Measurements from ENCODE around the gene ADRB2.

The ADRB2 gene

DNA sequence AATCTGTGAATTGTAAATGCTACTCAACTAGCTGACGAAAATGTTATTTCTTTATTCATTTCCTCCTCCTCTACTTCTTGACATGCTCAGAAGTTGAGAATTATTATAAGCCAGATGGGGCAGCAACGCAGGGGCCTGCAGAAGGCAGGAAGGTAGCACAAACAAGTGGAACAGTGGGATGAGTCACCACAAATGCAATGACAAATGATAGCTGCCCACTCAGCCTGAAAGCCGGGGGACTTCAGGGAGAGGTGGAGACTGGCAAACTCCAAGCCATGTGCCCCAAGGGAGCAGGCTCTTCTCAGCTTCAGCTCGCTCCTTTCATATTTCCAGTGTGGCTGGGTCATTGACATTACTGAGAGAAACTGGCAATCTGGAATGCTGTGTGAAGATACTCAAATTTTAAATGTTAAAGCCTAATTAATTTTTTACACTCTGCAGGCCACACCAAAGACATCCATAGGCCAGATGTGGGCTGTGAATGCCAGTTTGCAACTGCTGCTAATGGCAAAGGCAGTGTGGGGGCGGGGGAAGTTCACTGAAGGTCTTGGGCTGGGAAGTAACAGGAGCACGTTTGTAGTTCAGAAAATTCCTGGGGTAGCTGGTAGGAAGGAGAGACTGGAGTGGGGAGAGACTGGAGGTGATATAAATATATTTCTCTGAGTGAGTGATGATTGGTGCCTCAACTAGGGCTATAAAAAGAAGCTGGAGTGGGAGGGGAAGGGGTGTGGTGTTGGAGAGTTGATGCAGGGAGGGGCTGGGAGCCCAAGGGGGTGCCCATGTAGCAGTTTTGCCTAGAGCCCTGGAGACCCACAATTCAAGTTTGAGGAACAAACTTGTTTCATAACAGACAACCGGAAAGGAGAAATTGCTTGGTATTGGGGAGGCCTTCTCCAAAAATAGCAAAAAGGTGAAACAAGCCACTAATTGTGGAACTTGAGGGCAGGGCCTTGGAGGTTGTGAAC is 20.8 kb upstream of the ADRB2 start:
- no peak for DNase-seq (ENCODE audit: low spot score)

DNA sequence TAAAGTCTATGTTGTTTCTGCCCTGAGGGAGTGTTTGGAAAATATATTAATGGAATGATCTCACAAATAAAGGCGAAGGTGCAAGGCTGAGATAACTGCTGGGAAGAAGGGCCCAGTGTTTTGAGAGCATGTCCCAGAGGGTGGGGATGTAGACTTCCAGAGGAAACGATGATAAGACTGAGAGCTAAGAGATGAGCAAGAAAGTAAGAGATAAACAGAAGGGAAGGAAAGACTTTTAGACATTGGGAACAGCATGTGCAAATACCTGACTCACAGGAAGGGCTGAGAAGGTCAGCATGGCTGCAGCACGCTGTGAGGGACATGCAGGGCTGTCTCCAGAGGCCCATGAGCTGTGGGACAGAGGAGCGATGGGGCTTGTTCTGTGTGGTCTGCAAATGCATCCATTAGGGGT is 19.9 kb upstream of the ADRB2 start:
- no peak for DNase-seq (ENCODE audit: low spot score)

DNA sequence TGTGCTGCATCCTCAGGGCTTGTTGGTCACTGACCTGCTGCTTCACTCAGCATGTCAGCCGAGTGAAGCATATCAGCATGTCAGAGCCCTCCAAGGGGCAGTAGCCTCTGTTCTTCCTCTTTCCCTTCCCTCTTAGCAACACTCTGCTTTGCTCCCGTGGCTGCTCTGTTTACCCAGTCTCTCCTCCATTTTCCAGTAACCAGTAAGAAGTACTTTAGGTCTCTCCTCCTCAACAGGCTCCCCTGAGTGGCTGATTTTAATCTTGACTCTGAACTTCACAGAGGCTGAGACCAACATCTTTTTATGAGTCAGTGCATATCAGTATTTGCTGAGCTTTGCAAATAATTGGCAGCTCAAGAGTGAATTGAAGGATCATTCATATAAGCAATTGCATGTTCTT is 18.6 kb upstream of the ADRB2 start:
- no peak for DNase-seq (ENCODE audit: low spot score)

DNA sequence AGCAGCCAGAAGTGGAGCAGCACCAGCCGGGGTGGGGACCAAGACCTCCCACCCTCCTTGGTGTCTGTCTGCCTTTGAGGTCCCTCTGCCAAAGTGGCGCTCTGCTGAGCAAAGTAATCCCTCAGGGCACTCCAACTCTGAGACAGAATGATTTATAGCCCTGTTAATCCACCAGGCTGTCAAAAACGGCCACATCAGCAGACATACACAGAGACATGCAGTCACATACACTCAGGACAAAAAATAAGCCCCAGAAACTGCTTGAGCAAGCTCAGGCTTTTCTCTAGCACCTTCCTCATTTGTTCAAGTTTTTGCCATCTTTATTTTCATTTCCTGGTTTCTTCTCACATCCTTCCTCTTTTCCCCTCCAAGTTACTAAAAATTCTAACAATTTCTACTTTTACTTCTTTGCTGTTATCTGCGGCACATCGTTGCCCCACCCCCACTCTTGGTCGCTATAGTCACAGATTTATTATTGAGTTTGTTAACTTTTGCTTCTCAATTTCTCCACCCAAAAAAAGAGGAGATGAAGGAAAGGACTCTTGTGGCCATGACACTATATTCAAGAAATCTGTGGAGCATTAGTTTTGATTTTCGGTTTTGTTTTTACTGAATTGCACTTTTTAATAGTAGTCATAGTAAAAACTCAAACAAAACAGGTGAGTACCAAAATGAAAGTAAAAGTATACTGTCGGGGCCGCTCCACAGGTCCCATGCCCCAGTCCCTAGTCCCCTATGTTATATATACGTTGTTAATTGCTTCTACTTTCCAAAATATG is 17.4 kb upstream of the ADRB2 start:
- no peak for DNase-seq (ENCODE audit: low spot score)

DNA sequence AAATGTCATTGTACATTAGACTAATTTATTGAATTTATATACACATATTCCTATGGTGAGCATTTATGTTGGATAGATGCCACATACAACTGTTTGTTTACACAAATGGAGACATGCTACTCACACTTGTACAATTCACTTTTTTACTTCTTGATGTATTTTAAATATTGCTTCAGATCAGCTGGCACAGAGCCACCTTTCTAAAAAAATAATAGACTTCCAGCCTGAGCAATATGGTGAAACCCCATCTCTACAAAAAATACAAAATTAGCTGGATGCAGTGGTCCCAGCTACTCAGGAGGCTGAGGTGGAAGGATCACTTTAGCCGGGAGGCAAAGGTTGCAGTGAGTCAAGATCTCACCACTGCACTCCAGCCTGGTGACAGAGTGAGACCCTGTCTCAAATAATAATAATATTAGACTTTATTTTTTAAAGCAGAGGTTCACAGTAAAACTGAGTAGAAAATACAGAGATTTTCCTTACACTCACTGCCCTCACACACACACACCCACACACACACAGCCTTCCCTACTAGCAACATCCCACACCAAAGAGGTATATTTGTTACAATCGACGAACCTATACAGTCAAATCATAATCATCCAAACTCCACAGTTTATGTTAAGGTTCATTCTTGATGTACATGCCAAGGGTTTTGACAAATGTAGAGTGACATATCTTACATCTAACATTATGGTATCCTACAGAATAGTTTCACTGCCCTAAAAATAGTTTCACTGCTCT is 16.5 kb upstream of the ADRB2 start:
- DNase-seq (ENCODE audit: low spot score), result no peak

DNA sequence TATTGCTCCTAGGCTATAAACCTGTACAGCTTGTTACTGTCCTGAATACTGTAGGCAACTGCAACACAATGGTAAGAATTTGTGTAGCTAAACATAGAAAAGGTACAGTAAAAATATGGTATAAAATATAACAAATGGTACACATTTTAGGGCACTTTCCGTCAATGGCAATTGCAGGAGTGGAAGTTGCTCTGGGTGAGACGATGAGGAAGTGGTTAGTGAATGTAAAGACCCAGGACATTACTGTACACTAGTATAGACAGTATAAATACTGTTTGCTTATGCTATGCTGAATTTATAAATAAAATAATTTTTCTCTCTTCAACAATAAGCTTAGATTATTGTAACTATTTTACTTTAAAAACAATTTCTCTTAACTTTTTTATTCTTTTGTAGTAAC is 15.6 kb upstream of the ADRB2 start:
- DNase-seq (ENCODE audit: low spot score), result no peak

DNA sequence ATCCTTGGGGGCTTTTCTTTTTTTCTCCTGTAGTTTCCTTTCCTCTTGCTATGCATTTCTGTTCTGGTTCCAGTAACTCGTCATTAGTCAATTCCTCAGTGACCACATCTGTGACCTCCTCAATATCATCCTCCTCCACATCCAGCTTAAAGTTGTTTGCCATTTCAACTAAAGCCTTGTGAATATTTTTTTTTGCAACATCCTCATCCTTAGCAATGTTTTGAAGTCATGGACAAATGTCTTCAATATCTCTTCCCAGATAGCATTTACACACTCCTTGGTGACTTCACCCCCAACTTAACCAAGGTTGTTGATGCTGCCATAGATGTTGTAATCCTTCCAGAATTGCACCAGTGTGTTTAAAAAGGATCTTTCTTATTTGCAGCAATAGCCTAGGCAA is 14.7 kb upstream of the ADRB2 start:
- DNase-seq (ENCODE audit: low spot score), result no peak

DNA sequence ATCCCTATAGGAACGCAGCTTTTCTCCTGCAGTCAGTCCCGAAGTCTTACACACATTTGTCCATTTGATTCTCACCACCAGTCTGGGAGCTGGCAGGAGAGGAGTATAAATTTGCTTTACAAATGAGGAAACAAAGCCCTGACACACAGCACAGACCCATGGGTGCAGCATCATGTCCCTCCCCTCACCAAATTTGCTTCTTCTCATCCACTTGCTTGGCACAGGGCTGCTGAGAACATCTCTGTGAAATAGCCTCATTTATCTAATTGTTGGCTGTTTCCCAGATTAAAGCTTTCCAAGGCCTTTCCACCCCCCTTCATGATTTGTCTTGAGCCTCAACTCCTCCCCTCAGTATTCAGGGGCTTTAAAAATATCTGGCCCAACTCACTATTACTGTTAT is 11.3 kb upstream of the ADRB2 start:
- no peak for DNase-seq (ENCODE audit: low spot score)

DNA sequence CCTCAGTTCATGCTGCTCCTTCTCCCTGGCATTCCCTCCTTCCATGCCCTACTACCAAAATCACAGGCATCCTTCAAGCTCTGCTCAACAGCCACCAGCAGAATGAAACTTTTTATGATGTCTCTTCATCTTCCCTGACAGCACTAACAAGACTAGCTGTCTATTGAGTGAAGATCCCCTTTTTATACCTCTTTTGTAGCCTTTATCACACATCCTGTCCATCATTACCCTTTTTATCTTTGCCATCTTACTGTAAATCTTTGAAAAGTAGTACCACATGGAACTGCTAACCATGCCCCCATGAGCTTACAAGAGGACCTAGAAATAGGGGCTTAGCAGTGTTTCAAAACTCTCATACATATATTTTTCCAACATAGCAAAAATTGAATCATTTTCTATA is 10.8 kb upstream of the ADRB2 start:
- no peak for DNase-seq (ENCODE audit: low spot score)

DNA sequence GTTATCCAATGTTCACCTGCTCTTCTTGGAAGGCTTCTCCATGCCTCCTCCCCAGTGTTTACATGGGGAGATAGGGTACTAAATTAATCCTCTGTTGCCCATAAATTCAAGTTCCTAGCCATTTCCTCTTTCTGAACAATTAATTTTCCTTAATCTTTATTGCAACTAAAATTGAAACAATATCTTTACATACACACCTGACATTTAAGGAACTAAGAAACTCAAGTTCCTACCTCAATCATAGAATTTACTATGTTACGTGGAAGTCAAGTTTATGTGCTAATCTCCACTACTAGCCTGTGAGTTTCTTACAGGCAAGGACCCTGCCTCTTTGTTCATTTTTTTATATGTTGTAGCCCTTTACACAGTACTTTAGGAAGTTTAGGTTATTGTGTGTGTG is 10.1 kb upstream of the ADRB2 start:
- no peak for DNase-seq (ENCODE audit: low spot score)

DNA sequence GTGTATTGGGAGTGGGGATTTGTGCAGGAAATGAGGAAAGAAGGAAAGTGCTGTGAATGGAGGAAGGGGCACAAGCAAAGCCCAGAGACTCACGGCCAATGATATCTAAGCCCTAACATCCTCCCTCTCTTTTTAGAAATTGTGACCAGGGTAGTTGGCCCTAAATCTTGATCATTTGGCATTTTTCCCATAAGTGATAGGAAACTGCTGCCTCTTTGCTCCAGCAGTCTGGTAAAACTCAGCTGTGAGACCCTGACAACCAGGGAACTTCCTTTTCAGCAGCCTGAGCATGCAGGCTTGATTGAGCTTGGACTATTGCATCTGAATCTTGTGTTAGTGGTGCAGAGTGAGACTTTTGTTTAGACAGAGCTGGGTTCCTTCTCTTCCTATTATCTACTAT is 9.6 kb upstream of the ADRB2 start:
- no peak for DNase-seq (ENCODE audit: low spot score)

DNA sequence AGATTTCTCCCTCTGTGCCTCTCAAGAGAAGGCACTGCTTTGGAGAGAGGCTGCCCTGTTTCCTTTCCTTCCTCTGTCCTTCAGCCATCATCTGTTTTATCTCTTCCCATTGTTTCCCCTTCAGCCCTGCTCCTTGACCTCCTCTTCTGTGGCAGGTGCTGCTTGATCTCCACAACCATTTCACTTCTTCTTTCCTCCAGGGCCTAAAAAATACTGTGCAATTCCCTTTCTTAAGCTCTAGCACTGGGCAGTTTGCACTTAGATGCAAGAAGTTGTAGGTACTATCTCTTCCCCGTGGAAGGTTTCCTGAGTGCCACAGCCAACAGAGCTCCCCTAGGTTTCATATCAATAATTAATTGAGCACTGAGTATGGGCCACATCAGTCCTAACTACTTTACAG is 8.8 kb upstream of the ADRB2 start:
- DNase-seq (ENCODE audit: low spot score), result no peak

DNA sequence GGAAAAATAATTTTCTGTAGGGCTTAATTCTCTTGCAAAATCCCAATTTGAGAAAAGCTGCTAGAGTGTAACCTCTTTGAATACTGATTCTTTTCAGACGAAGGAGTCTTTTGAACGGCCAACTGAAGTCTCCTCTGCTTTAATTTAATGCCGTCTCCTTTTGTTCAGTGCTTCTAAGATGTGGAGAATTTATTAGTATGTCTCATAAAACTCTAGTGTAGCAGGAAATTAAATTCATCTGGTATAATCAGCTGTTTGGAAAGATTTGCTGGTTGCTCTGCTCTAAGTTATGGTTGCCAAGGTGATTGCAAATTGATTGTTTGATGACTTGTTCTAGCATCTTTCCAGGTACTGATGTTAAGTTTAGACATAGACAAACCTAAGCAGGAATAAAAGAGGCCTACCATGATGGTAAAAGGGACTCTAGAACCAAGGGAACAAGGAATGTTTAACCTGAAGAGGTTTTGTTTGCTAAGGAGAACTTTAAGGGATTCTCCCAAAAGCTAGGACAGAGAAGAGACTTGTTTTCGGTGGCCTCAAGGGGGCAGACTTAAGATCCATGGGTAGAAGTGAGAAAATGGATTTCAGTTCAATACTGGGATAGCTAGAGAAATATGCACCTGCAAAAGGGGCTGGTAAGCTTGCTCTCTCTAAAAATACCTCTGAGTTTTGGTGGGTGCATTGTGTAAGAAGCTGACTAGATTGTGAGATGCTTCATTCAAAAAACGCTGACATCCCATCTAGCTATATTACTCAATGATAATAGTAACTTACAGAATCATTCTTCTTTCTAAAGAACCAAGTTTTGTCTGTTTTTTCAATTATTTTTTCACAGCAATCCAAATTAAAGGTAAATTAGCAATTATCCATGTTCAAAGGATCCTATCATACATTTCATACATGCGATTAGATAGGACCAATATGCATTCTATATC is 5.7 kb upstream of the ADRB2 start:
- DNase-seq (ENCODE audit: low spot score), result no peak

DNA sequence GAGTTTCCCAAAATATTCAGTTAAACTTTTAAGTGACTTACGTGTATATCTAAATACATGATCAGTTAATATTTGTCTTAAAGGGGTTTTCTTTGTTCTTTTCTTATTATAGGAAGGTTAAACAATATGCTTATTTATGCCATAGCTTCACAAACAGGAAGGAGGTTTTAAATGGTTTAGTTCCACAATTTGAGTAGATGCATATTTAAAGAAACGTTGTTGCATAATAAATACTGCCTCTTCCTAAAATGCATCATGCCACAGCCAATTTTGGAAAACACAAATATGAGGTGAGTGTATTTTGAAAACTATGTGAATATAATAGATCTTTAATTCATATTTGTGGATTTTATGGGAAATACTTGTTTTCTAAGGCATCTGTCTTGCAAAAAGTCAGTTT is 2.5 kb upstream of the ADRB2 start:
- no peak for DNase-seq (ENCODE audit: low spot score)

DNA sequence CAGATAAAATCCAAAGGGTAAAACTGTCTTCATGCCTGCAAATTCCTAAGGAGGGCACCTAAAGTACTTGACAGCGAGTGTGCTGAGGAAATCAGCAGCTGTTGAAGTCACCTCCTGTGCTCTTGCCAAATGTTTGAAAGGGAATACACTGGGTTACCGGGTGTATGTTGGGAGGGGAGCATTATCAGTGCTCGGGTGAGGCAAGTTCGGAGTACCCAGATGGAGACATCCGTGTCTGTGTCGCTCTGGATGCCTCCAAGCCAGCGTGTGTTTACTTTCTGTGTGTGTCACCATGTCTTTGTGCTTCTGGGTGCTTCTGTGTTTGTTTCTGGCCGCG is 727 bp upstream of the ADRB2 start:
- DNase-seq (ENCODE audit: low spot score), result no peak

DNA sequence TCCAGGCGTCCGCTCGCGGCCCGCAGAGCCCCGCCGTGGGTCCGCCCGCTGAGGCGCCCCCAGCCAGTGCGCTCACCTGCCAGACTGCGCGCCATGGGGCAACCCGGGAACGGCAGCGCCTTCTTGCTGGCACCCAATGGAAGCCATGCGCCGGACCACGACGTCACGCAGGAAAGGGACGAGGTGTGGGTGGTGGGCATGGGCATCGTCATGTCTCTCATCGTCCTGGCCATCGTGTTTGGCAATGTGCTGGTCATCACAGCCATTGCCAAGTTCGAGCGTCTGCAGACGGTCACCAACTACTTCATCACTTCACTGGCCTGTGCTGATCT is 294 bp downstream of the ADRB2 start:
- no peak for DNase-seq (ENCODE audit: low spot score)

DNA sequence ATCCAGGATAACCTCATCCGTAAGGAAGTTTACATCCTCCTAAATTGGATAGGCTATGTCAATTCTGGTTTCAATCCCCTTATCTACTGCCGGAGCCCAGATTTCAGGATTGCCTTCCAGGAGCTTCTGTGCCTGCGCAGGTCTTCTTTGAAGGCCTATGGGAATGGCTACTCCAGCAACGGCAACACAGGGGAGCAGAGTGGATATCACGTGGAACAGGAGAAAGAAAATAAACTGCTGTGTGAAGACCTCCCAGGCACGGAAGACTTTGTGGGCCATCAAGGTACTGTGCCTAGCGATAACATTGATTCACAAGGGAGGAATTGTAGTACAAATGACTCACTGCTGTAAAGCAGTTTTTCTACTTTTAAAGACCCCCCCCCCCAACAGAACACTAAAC is 1.3 kb downstream of the ADRB2 start:
- no peak for DNase-seq (ENCODE audit: low spot score)

DNA sequence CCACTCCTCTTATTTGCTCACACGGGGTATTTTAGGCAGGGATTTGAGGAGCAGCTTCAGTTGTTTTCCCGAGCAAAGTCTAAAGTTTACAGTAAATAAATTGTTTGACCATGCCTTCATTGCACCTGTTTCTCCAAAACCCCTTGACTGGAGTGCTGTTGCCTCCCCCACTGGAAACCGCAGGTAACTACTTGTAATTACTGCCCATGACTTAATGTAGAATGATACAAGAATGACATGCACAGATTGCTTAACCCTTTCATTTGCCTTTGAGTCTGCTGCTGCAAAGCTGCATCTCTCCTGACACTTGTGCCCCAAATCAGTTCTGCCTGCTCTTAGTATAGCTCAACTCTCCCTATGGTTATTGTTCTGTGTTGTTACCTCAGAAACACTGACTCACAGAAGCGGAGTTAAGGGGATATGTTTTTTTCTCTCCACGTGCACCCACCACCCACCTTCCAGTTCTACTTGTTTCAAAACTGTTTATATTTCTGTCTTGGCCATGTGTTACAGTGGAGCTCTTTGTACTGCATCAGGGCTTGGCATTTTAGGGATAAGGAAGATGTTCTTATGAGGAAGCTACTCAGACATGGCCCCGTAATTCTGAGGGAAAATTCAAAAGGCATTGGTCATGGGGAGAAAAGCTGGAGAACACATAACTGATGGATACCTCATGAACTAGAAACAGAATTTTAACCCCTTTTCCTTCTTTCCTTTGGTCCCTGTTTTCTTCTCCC is 2.3 kb downstream of the ADRB2 start:
- no peak for DNase-seq (ENCODE audit: low spot score)

DNA sequence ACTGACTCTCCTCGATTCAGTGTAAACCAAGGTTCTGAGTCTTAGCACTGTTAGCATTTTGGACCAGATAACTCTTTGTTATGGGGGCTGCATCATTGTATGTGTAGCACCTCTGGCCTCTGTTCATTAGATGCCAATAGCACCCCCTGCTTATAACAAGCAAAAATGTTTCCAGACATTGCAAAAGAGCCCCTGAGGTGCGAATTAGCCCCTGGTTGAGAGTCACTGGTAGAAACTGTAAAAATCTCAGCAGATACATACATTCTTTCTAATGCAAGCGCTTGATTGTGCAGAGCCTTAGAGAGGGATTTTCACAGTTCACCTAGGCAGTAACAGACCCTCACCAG is 2.8 kb downstream of the ADRB2 start:
- DNase-seq (ENCODE audit: low spot score), result no peak

DNA sequence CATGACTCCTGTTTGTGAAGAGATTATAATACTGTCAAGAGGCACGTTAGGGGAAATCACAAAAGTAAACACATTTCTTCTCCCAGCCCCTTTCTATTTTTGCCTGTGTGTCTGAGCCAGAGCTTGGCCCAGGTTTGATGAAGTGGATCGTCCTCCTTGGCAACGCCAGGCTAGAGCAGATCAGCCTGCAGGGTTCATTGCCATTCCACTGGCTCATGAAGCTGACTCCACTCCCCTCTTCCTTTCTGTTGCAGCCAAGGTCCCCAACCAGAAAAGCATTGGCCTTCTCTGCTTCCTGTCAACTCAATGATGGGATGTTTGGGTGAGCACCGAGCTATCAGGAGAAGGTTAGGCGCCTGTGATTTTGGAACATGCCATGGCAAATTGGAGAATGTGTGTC is 3.3 kb downstream of the ADRB2 start:
- no peak for DNase-seq (ENCODE audit: low spot score)

DNA sequence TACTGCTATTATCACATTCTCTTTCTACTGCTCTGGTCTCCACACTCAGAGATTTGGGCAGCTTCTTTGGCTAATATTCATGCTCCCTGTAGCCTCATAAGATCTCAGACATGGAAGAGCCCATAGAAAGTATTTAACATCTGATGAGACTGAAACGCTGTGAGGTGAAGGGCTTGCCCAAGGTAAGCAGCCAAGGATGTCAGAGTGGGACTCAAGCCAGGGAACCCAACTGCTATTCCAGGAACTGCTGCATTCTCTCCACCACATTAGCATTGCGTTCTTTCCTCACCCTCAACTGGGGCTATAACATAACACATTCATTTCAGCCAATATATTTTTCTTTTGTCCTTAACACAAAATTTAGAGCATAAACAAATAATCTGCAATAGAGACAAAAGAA is 3.8 kb downstream of the ADRB2 start:
- no peak for DNase-seq (ENCODE audit: low spot score)

All from AG08395 (cell line).